GM23248 (cell line): ENCODE data around the gene ACSS1. TPM values are rescaled to one million over a fixed set of nuclear protein-coding genes. Genes with fewer than 3 reads are reported as not detected.

Experiments
- DNase-seq: peaks from one replicate; pipeline ENCODE4 v3.0.0-alpha.2; 2015
- H2AFZ ChIP-seq: fragments of 200-600 bp; sonication (generic); 2 replicates; pipeline ENCODE4 v1.6.1; 2016; ENCODE audit warnings: antibody characterized with exemption
- H3F3A ChIP-seq: fragments of 200-600 bp; sonication (generic); 2 replicates; pipeline ENCODE4 v1.6.1; 2016; ENCODE audit warnings: mild to moderate bottlenecking, antibody characterized with exemption, mixed run types; ENCODE audit not compliant: insufficient read depth
- H3K27ac ChIP-seq: fragments of 200-600 bp; sonication (generic); 2 replicates; pipeline ENCODE4 v1.5.1; 2016; ENCODE audit warnings: mild to moderate bottlenecking
- H3K27me3 ChIP-seq: fragments of 200-600 bp; sonication (generic); replicated peaks from 2 replicates; pipeline ENCODE4 v1.6.1; 2016; ENCODE audit warnings: mild to moderate bottlenecking; ENCODE audit not compliant: insufficient read depth
- H3K36me3 ChIP-seq: fragments of 200-600 bp; sonication (generic); 2 replicates; pipeline ENCODE4 v1.6.1; 2016; ENCODE audit warnings: low read depth, mild to moderate bottlenecking
- H3K4me1 ChIP-seq: fragments of 200-600 bp; sonication (generic); 2 replicates; pipeline ENCODE4 v1.6.1; 2016; ENCODE audit warnings: mild to moderate bottlenecking; ENCODE audit not compliant: insufficient read depth
- H3K4me2 ChIP-seq: fragments of 200-600 bp; sonication (generic); one replicate; pipeline ENCODE4 v1.6.1; 2016; ENCODE audit warnings: mild to moderate bottlenecking; ENCODE audit not compliant: unreplicated experiment
- H3K4me3 ChIP-seq: fragments of 200-600 bp; sonication (generic); 2 replicates; pipeline ENCODE4 v1.5.1; 2016; ENCODE audit warnings: mild to moderate bottlenecking
- H3K79me2 ChIP-seq: fragments of 200-600 bp; sonication (generic); 2 replicates; pipeline ENCODE4 v1.6.1; 2016; ENCODE audit warnings: mild to moderate bottlenecking; ENCODE audit not compliant: insufficient read depth
- H3K9ac ChIP-seq: fragments of 200-600 bp; sonication (generic); 2 replicates; pipeline ENCODE4 v1.6.1; 2016; ENCODE audit warnings: mild to moderate bottlenecking
- H3K9me2 ChIP-seq: fragments of 200-600 bp; sonication (generic); 2 replicates; pipeline ENCODE4 v1.6.1; 2016; ENCODE audit warnings: mixed run types, mild to moderate bottlenecking, moderate library complexity; ENCODE audit not compliant: insufficient read depth
- H3K9me3 ChIP-seq: fragments of 200-600 bp; sonication (generic); one replicate; pipeline ENCODE4 v1.6.1; 2017; ENCODE audit warnings: low read depth
- H4K20me1 ChIP-seq: fragments of 200-600 bp; sonication (generic); 2 replicates; pipeline ENCODE4 v1.6.0; 2016; ENCODE audit not compliant: insufficient read depth
- EZH2 ChIP-seq: fragments of 200-600 bp; sonication (generic); IDR thresholded peaks from 2 replicates; pipeline ENCODE4 v1.6.1; 2018; ENCODE audit warnings: antibody characterized with exemption, mild to moderate bottlenecking; ENCODE audit not compliant: insufficient read depth, poor library complexity, severe bottlenecking
- EZH2phosphoT487 ChIP-seq: fragments of 200-600 bp; sonication (generic); IDR thresholded peaks from 2 replicates; pipeline ENCODE4 v1.6.1; 2018; ENCODE audit warnings: antibody characterized with exemption, moderate library complexity, mild to moderate bottlenecking, low read depth; ENCODE audit not compliant: insufficient read depth
- WGBS, 2 experiments: methylation state at CpG; one replicate each; pipeline ENCODE4 v1.1.6; 2015 to 2017; ENCODE audit warnings: low lambda C conversion rate in 2 of 2, low coverage in 1 of 2; ENCODE audit errors: missing lambda C conversion rate in 2 of 2; 5-methylcytosine and 5-hydroxymethylcytosine counted together
- in situ Hi-C: fragments of 300-500 bp; cut with MboI; formaldehyde crosslinking; loops from 2 replicates; pipeline ENCODE4 v1.15.0; 2020
- polyA plus RNA-seq: library from polyadenylated mRNA; unstranded; fragments of >200 nt; fragmentation: Nextera tagmentation; extraction: Ambion mirVana; gene quantifications from 2 replicates; pipeline ENCODE4 v1.2.1, GENCODE V29; 2016
- total RNA-seq: library from RNA; depleted of rRNA; stranded (reverse); fragments of >200 nt; shearing (Covaris generic); gene quantifications from 2 replicates; pipeline ENCODE4 v1.2.3, GENCODE V29; 2014

The ACSS1 gene
- total and polyA plus RNA-seq, 2 experiments from 2014 or later, result 0.94 to 1.1 TPM

- H3K4me2 ChIP-seq, result no peak overlapping the region
- no peaks in the 10 kb centered on the region for H3F3A ChIP-seq
- H3K9me3 ChIP-seq, result no peaks in the 10 kb centered on the region
- TF ChIP-seq EZH2phosphoT487 (no peak), EZH2 (no peak)
- peaks cover 83% of the 10 kb centered on the region for H3K27me3 ChIP-seq
- no peak for DNase-seq
- no peaks in the 10 kb centered on the region for H3K36me3 ChIP-seq
- no peak overlapping the region for H2AFZ ChIP-seq
- H3K9me2 ChIP-seq, result no peaks in the 10 kb centered on the region
- no peaks in the 10 kb centered on the region for H3K79me2 ChIP-seq
- 30 to 40% methylated on average over 4 of the region's 4 CpGs for WGBS, 2 experiments
- in situ Hi-C loops, result no loop called here
- no peaks in the 10 kb centered on the region for H4K20me1 ChIP-seq
- H3K4me1 ChIP-seq, result no peaks in the 10 kb centered on the region
- H3K9ac ChIP-seq, result no peak overlapping the region
- H3K4me3 ChIP-seq, result no peak overlapping the region
- H3K27ac ChIP-seq, result no peak overlapping the region
Measured at GRCh38 chr20:25071734-25072133, 13.8 kb upstream of the ACSS1 start.

GRCh38 chr20:25070821-25071473, 13.0 kb upstream of the ACSS1 start:
- no peaks in the 10 kb centered on the region for H3K9me2 ChIP-seq
- H3K4me3 ChIP-seq, result no peak overlapping the region
- H4K20me1 ChIP-seq, result no peaks in the 10 kb centered on the region
- H3K79me2 ChIP-seq, result no peaks in the 10 kb centered on the region
- no peaks in the 10 kb centered on the region for H3K36me3 ChIP-seq
- 42 to 51% methylated on average over 5 of the region's 5 CpGs for WGBS, 2 experiments
- DNase-seq, result no peak
- TF ChIP-seq EZH2phosphoT487, result no peak
- no peak for TF ChIP-seq EZH2
- no peak overlapping the region for H3K4me2 ChIP-seq
- H3K27ac ChIP-seq, result no peak overlapping the region
- no peaks in the 10 kb centered on the region for H3K4me1 ChIP-seq
- H3K9ac ChIP-seq, result no peak overlapping the region
- H3F3A ChIP-seq, result no peaks in the 10 kb centered on the region
- H3K27me3 ChIP-seq, result peaks cover 83% of the 10 kb centered on the region
- H3K9me3 ChIP-seq, result no peaks in the 10 kb centered on the region
- no peak overlapping the region for H2AFZ ChIP-seq
- in situ Hi-C loops, result no loop called here

- WGBS, 2 experiments, result 79 to 84% methylated on average over 14 to 18 of the region's 18 CpGs
- in situ Hi-C loops, result loop anchor here (10.0 kb wide), 2 partner anchors 107 to 337 kb away; partner anchors contain the start of gene GINS1
- peaks cover 59% of the 10 kb centered on the region for H3K27me3 ChIP-seq
Measured at GRCh38 chr20:25067102-25067987, 9.4 kb upstream of the ACSS1 start.

GRCh38 chr20:25066386-25066785, 8.4 kb upstream of the ACSS1 start:
- no peaks in the 10 kb centered on the region for H3K36me3 ChIP-seq
- H2AFZ ChIP-seq, result no peak overlapping the region
- no peak for TF ChIP-seq EZH2
- DNase-seq, result no peak
- peaks cover 51% of the 10 kb centered on the region for H3K27me3 ChIP-seq
- H3K9ac ChIP-seq, result no peak overlapping the region
- no peak overlapping the region for H3K27ac ChIP-seq
- H3K4me3 ChIP-seq, result no peak overlapping the region
- no peaks in the 10 kb centered on the region for H3K9me2 ChIP-seq
- no peaks in the 10 kb centered on the region for H3K79me2 ChIP-seq
- H3K4me1 ChIP-seq, result no peaks in the 10 kb centered on the region
- in situ Hi-C loops, result loop anchor here (10.0 kb wide), 2 partner anchors 108 to 338 kb away; partner anchors contain the start of gene GINS1
- H3K9me3 ChIP-seq, result no peaks in the 10 kb centered on the region
- 14 to 25% methylated on average over 6 of the region's 6 CpGs for WGBS, 2 experiments
- no peaks in the 10 kb centered on the region for H4K20me1 ChIP-seq
- no peaks in the 10 kb centered on the region for H3F3A ChIP-seq
- H3K4me2 ChIP-seq, result no peak overlapping the region

More at GRCh38 chr20:25067102-25067987, 9.4 kb upstream of the ACSS1 start:
- Histone ChIP-seq H3F3A (no peaks in the 10 kb centered on the region), H3K4me1 (no peaks in the 10 kb centered on the region), H3K79me2 (no peaks in the 10 kb centered on the region), H3K27ac (no peak overlapping the region), H3K9ac (no peak overlapping the region), H3K36me3 (no peaks in the 10 kb centered on the region), H2AFZ (no peak overlapping the region), H3K4me2 (no peak overlapping the region), H3K9me3 (no peaks in the 10 kb centered on the region), H4K20me1 (no peaks in the 10 kb centered on the region), H3K4me3 (no peak overlapping the region), H3K9me2 (no peaks in the 10 kb centered on the region)
- TF ChIP-seq EZH2phosphoT487, result no peak
- no peak for TF ChIP-seq EZH2
- DNase-seq, result no peak
